ENCODE data around the gene RAB3IL1. TPM values are rescaled to one million over a fixed set of nuclear protein-coding genes. Genes with fewer than 3 reads are reported as not detected.
"Not testable (repeated sequence)": the region's sequence is repeated elsewhere in the genome, so short reads cannot be mapped to it uniquely, and the experiment has no call there.

The RAB3IL1 gene
- 9.0 and 9.9 TPM in 2 replicates for total RNA-seq

GRCh38 chr11:61917334-61918109 is at the start of gene RAB3IL1:
RAB3IL1 (minus strand) TSS chr11:61917566; CDS start chr11:61917367, 199 bp downstream.
- DNase-seq, result peak; percentile 33

DNA sequence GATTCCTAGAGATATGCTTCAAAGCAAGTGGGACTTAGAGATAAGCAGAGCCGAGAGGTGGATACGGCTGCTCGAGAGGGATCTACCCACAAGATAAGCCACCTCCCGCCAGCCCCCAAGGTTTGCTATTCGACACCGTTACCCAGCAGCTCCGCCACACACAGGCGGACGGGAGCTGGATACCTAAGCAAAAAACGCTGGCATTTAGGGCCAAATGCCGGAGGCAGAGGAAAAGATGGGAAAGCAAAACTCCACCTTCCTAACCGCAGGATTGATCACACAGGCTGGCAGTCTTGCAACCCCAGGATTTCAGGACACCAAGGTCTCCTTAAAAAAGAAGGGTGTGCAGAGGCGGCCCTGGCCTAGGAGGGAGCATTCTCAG is 49.4 kb upstream of the RAB3IL1 start:
- DNase-seq, result no peak

DNA sequence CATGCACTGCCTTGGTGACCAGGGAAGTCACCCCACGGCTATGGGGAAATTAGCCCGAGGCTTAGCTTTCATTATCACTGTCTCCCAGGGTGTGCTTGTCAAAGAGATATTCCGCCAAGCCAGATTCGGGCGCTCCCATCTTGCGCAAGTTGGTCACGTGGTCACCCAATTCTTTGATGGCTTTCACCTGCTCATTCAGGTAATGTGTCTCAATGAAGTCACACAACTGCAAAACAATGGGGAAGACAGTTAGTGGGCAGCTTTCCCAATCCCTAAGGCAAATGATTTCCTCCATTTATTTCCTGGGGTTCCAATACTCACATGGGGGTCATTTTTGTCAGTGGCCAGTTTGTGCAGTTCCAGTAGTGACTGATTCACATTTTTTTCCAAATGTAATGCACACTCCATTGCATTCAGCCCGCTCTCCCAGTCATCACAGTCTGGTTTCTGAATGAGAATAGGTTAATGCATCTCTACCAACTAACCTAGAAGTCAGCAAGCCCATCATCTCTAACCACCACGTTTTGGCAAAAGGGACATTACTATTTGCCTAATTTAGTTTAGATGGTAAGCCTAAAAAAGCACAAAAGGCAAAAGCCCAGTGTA is 47.4 kb upstream of the RAB3IL1 start:
- not testable (repeated sequence) for DNase-seq

- no peak for DNase-seq
Measured at GRCh38 chr11:61964058-61964665, 46.8 kb upstream of the RAB3IL1 start.

GRCh38 chr11:61963282-61964057 is 46.1 kb upstream of the RAB3IL1 start:
- DNase-seq, result peak; percentile 66

GRCh38 chr11:61963016-61963281 is 45.6 kb upstream of the RAB3IL1 start:
- no peak for DNase-seq

GRCh38 chr11:61962213-61963015 is 45.0 kb upstream of the RAB3IL1 start:
- no peak for DNase-seq

DNA sequence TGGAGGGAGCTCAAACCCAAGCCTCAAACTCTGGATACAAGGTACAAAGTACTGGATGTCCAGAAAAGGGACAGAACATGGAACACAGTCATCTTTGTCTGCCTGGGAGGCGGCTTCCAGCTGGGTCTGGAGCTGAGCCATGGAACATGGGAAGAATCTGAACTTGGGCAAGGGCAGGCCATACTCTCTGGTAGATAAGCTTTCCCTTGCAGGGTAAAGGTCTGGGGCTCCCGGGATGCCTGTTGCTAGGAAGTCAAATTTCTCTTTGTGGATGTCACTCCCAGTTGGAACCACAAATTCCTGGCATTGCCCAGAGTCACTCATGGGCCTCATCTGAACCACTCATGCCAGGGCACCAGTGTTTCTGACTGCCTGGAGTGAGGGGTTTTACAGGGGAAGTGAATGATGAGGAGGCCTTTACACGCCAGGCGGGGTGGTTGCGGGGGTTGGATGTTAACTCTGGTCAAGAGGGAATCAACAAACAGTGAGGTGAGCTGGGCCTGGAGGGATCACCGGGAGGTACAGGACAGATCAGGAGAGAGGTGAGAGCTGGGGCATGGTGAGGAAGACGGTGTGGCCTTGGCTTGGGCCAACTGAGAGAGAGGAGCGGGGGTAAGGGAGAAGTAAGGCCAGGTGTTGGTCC is 44.3 kb upstream of the RAB3IL1 start:
- no peak for DNase-seq

- no peak for DNase-seq
Measured at GRCh38 chr11:61960532-61960931, 43.2 kb upstream of the RAB3IL1 start.

GRCh38 chr11:61959678-61960077 is 42.3 kb upstream of the RAB3IL1 start:
- DNase-seq, result no peak

GRCh38 chr11:61959114-61959513 is 41.7 kb upstream of the RAB3IL1 start:
- DNase-seq, result no peak

DNA sequence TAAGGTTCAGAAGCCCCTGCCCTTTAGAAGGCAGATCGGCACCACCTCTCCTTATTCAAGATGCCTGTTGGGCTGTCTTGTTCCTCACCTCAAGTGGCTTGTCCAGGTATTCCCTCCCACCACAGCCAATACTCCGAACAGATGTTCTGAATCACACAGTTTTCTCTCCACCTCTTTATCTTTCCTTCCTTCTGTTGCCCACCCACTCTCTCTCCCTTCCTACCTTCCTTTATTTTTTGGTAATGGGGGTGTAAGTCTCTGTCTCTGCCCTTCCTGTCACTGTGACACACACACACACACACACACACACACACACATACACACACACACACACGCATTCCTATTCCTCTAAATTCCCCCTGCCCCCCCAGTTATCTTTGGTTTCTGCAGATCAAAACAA is 41.2 kb upstream of the RAB3IL1 start:
- no peak for DNase-seq

DNA sequence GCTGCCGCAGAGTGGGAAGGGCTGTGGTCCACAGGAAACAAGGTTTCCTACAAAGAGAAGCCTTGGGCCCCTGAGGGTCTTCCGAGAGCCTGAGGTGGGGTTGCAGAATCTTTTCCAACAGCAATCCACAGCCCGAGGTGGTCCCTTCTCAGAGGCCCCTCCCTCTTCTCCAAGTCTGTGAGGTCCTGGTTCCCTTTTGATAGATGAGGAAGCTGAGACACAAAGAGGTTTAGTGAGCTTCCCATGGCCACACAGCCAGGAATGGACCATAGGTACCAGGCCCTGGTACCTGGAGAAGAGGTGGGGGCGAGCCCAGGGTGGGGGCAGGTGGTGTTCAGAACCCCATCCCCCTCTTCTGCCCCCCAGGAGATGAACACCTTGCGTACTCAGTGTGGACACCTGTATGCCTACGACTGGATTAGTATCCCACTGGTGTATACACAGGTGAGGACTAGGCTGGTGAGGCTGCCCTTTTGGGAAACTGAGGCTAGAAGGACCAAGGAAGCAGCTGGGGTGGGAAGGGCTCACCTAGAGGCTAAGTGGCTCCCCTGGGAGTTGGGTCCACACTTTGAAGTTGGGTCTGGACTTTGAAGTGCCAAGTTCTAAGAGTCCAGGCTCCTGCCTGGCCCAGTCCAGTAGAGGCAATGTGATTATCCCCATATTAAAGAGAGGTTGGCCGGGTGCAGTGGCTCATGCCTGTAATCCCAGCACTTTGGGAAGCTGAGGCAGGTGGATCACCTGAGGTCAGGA is 39.8 kb upstream of the RAB3IL1 start:
- DNase-seq, result no peak

DNA sequence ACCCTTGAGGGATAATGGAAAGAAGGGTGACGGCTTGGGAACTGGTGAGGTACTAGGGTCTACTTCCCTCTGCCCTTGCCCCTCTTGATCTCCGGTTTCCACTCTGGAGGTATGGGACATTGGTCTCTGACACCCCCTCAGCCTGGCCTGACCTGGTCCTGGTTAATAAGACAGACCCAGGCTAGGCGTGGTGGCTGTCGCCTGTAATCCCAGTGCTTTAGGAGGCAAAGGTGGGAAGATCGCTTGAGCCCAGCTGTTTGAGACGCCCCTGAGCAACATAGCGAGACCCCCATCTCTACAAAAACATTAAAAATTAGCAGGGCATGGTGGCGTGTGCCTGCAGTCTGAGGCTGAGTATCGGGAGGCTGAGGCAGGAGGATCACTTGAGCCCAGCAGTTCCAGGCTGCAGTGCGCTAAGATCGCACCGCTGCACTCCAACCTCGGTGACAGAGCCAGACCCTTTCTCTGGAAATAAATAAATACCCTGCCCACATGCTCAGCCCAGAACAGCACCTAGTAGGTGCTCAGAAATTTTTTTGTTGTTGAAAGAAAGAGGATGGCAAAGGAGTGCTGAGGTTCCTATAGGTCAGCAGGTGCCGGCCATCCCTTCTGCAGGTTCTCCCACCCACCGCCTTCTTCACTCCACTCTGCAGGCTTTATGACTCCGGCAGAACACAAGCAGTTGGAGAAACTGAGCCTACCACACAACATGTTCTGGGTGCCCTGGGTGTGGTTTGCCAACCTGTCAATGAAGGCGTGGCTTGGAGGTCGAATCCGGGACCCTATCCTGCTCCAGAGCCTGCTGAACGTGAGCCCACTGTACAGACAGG is 39.0 kb upstream of the RAB3IL1 start:
- DNase-seq, result no peak

GRCh38 chr11:61955422-61956135 is 38.2 kb upstream of the RAB3IL1 start:
- DNase-seq, result peak; percentile 31

GRCh38 chr11:61954851-61955421 is 37.6 kb upstream of the RAB3IL1 start:
- DNase-seq, result peak; percentile 17

DNA sequence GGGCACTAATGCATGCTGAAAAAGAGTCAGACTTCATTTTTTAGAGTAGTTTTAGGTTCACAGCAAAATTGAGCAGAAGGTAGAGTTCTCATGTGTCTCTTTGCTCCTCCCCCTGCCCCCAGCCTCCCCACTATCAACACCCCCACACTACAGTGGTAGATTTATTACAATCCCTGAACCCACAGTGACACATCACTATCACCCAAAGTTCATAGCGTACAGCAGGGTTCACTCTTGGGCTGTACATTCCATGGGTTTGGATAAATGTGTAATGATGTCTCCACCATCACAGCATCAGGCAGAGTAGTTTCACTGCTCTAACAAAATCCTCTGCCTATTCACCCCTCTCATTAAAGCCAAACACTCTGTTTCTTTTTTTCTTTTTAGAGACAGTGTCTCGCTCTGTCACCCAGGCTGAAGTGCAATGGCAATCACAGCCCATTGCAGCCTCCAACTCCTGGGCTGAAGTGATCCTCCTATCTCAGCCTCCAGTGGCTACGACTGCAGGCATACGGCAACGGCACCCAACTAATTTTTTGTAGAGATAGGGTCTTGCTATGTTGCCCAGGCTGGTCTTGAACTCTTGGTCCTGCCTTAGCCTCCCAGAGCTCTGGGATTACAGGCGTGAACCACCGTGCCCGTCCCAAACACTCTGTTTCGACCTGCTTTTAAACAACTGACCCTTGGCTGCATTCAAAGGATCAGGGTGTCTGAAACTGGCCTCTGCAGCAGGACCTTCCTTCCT is 36.9 kb upstream of the RAB3IL1 start:
- DNase-seq, result no peak

- not testable (repeated sequence) for DNase-seq
Measured at GRCh38 chr11:61953632-61954031, 36.3 kb upstream of the RAB3IL1 start.

GRCh38 chr11:61952882-61953281 is 35.5 kb upstream of the RAB3IL1 start:
- no peak for DNase-seq

Data from dermis blood vessel endothelial cell (primary cell).